B cell (primary cell): ENCODE data around the gene SPRYD3. TPM values are rescaled to one million over a fixed set of nuclear protein-coding genes. Genes with fewer than 3 reads are reported as not detected.

Experiments
- ATAC-seq: fragments of 200-7000 bp; cut with Tn5 transposase; one replicate; pipeline ENCODE4 v1.10.0; 2021; ENCODE audit warnings: low read depth, mild to moderate bottlenecking, moderate number of reproducible peaks, moderate library complexity
- CTCF ChIA-PET: fragments of 350-600 bp; sonication (Branson Sonifier 250); formaldehyde crosslinking; loops from one replicate; lab custom pipeline; 2021; ENCODE audit warnings: antibody characterized with exemption, inconsistent platforms; lab: Charles Lee
- POLR2A ChIA-PET: fragments of 350-600 bp; sonication (Branson Sonifier 250); formaldehyde crosslinking; loops from one replicate; lab custom pipeline; 2021; ENCODE audit warnings: antibody characterized with exemption; lab: Charles Lee
- DNase-seq: peaks from one replicate; pipeline ENCODE4 v3.0.0; 2013
- H2AFZ ChIP-seq: 2 replicates; pipeline ENCODE4 v1.6.1; 2012; ENCODE audit warnings: mild to moderate bottlenecking, low read depth, low read length; ENCODE audit not compliant: insufficient read depth, poor library complexity, severe bottlenecking
- H3K27ac ChIP-seq, 2 donors: 1 replicate in 1 of 2; 2 replicates in 1 of 2; pipeline ENCODE4 v1.5.1; 2012 to 2013; ENCODE audit warnings: low read length in 2 of 2, mild to moderate bottlenecking in 2 of 2, moderate library complexity in 1 of 2
- H3K27me3 ChIP-seq, 4 experiments: fragments of 200-600 bp in 1 of 4; sonication (generic) in 1 of 4; replicated peaks in 1 of 4; 1 replicate in 2 of 4; 2 replicates in 2 of 4; pipeline versions ENCODE4 v1.6.1 to v1.7.0; 2013 to 2016; ENCODE audit warnings: low read length in 3 of 4, mild to moderate bottlenecking in 2 of 4, mixed read lengths in 1 of 4, moderate library complexity in 1 of 4; ENCODE audit not compliant: insufficient read depth in 4 of 4, control insufficient read depth in 3 of 4; ENCODE audit errors: control extremely low read depth in 1 of 4
- H3K36me3 ChIP-seq, 2 experiments: replicated peaks in 1 of 2; 1 replicate in 1 of 2; 2 replicates in 1 of 2; pipeline versions ENCODE4 v1.6.1 to v1.7.1; 2013; ENCODE audit warnings: low read length in 1 of 2; ENCODE audit not compliant: insufficient read depth in 2 of 2, control insufficient read depth in 1 of 2; ENCODE audit errors: control extremely low read depth in 1 of 2, extremely low read depth in 1 of 2
- H3K4me1 ChIP-seq, 2 donors: fragments of 200-600 bp in 1 of 2; sonication (generic) in 1 of 2; 1 replicate in 1 of 2; 2 replicates in 1 of 2; pipeline versions ENCODE4 v1.5.1 to v1.6.1; 2013 to 2017; ENCODE audit warnings: low read length in 2 of 2; ENCODE audit not compliant: control insufficient read depth in 2 of 2, insufficient read depth in 2 of 2
- H3K4me2 ChIP-seq: replicated peaks from 2 replicates; pipeline ENCODE3; 2012; ENCODE audit warnings: mild to moderate bottlenecking, low read depth, low read length; ENCODE audit not compliant: poor library complexity, severe bottlenecking
- H3K4me3 ChIP-seq, 5 experiments: fragments of 200-600 bp in 1 of 5; sonication (generic) in 1 of 5; 1 replicate in 3 of 5; 2 replicates in 2 of 5; pipeline versions ENCODE4 v1.5.1 to v1.7.0; 2011 to 2016; ENCODE audit warnings: low read length in 4 of 5, mild to moderate bottlenecking in 4 of 5, low read depth in 2 of 5, control low read depth in 1 of 5, moderate library complexity in 1 of 5; ENCODE audit not compliant: insufficient read depth in 1 of 5; ENCODE audit errors: control extremely low read depth in 1 of 5, extremely low read depth in 1 of 5
- H3K79me2 ChIP-seq: fragments of 200-600 bp; sonication (generic); one replicate; pipeline ENCODE4 v1.6.0; 2016; ENCODE audit warnings: low read length; ENCODE audit not compliant: control insufficient read depth, insufficient read depth
- H3K9ac ChIP-seq: fragments of 200-600 bp; sonication (generic); 2 replicates; pipeline ENCODE4 v1.6.1; 2017; ENCODE audit warnings: mild to moderate bottlenecking, low read length, moderate library complexity
- H3K9me3 ChIP-seq, 3 donors: one replicate each; pipeline versions ENCODE4 v1.6.1 to v1.7.1; 2013; ENCODE audit warnings: low read length in 2 of 3; ENCODE audit not compliant: control insufficient read depth in 2 of 3, insufficient read depth in 1 of 3; ENCODE audit errors: control extremely low read depth in 1 of 3
- H4K20me1 ChIP-seq: 2 replicates; pipeline ENCODE4 v1.6.0; 2012; ENCODE audit warnings: mild to moderate bottlenecking, low read length; ENCODE audit not compliant: insufficient read depth, control insufficient read depth, poor library complexity, severe bottlenecking
- H3K27ac Mint-ChIP-seq: one replicate; pipeline ENCODE4 v1.8.0; 2021; ENCODE audit warnings: mixed read lengths
- H3K27me3 Mint-ChIP-seq: one replicate; pipeline ENCODE4 v1.8.0; 2021; ENCODE audit warnings: mixed read lengths
- H3K4me1 Mint-ChIP-seq: one replicate; pipeline ENCODE4 v1.8.0; 2021; ENCODE audit warnings: mixed read lengths
- H3K4me3 Mint-ChIP-seq: one replicate; pipeline ENCODE4 v1.8.0; 2021; ENCODE audit warnings: mixed read lengths
- H3K9me3 Mint-ChIP-seq: one replicate; pipeline ENCODE4 v1.8.0; 2022; ENCODE audit warnings: mixed read lengths; ENCODE audit not compliant: insufficient read depth
- EZH2 ChIP-seq: IDR thresholded peaks from 2 replicates; pipeline ENCODE4 v1.6.1; 2012; ENCODE audit warnings: borderline replicate concordance, low read depth, mild to moderate bottlenecking, moderate library complexity, low read length; ENCODE audit not compliant: insufficient read depth, poor library complexity, severe bottlenecking
- WGBS: methylation state at CpG from one replicate; pipeline ENCODE4 v1.1.5; 2013; ENCODE audit warnings: missing lambda C conversion rate; ENCODE audit not compliant: insufficient coverage; 5-methylcytosine and 5-hydroxymethylcytosine counted together
- intact Hi-C: fragments of 100-400 bp; cut with micrococcal nuclease; formaldehyde crosslinking; loops from one replicate; pipeline ENCODE4 v1.10.0; 2022
- polyA plus RNA-seq: library from polyadenylated mRNA; depleted of rRNA; stranded (reverse); fragments of >200 nt; gene quantifications from 2 replicates; pipeline ENCODE4 v1.2.3, GENCODE V29; 2012
- total RNA-seq, 2 donors: library from RNA; stranded (reverse); fragments of 120-200 nt in 1 of 2; gene quantifications; 1 replicate in 1 of 2; 2 replicates in 1 of 2; pipeline versions ENCODE4 v1.2.3 to v1.2.4, GENCODE V29; 2013 to 2022
- TF ChIP-seq, protein P1 (sequence below): fragments of 200-600 bp; IDR thresholded peaks from one replicate; pipeline ENCODE4 v1.8.0; 2022; ENCODE audit warnings: antibody characterized with exemption, mild to moderate bottlenecking

The SPRYD3 gene
- total and polyA plus RNA-seq, 2 donors (not counting 1 experiment from before 2014, with no cell fraction given), result 15.9 to 43.3 TPM

DNA sequence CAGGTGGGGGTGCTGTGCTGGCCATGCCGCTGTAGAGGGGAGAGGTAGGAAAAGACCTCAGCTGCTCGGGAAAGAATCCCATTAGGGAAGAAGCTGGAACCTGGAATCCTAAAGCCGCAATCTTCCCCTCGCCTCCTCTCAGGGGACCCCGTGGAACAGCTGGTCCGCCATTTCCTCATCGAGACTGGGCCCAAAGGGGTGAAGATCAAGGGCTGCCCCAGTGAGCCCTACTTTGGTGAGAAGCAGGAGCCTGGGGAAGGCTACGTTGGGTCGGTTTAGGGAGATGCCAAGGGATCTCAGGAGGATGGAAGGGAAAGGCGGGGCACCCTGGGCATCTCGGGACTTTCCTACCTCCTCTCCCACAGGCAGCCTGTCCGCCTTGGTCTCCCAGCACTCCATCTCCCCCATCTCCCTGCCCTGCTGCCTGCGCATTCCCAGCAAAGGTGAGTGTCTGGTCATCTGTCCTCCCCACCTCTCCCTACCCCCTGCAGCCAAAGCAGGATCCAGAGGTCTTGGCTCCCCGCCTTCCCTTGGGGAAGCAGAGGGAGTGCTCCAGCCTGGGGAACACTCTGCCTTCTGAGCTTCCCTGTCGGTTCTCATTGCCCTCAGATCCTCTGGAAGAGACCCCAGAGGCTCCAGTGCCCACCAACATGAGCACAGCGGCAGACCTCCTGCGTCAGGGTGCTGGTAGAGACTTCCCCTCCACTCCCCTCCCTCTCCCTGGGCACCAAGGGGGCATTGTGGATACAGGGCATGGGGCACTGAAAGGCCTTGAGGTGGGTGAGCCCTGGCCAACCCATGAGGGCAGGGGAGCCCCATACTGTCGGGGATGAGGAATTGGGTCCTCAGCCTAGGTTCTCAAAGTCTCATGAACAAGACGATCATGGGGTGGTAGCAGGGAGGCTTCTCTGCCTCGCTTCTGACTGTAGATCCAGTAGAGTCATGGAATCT, 16.9 kb downstream of the SPRYD3 start:
- Histone ChIP-seq H3K9ac (no peak overlapping the region), H3K4me3 (no peak overlapping the region), H4K20me1 (peaks cover 20% of the 10 kb centered on the region), H3K79me2 (no peaks in the 10 kb centered on the region), H3K27ac (no peak overlapping the region), H3K27me3 (peaks cover 0 to 10% (median 0%) of the 10 kb centered on the region in 4 experiments), H3K4me1 (no peaks in the 10 kb centered on the region), H3K4me2 (no peak overlapping the region), H2AFZ (no peak overlapping the region), H3K9me3 (peaks cover 0 to 3% (median 0%) of the 10 kb centered on the region in 3 donors), H3K36me3 (peaks cover 0 to 28% of the 10 kb centered on the region in 2 experiments)
- no peaks in the 10 kb centered on the region for H3K27me3 Mint-ChIP-seq
- H3K9me3 Mint-ChIP-seq, result no peaks in the 10 kb centered on the region
- WGBS, result 83% methylated on average over 15 of the region's 20 CpGs
- TF ChIP-seq, protein P1, sequence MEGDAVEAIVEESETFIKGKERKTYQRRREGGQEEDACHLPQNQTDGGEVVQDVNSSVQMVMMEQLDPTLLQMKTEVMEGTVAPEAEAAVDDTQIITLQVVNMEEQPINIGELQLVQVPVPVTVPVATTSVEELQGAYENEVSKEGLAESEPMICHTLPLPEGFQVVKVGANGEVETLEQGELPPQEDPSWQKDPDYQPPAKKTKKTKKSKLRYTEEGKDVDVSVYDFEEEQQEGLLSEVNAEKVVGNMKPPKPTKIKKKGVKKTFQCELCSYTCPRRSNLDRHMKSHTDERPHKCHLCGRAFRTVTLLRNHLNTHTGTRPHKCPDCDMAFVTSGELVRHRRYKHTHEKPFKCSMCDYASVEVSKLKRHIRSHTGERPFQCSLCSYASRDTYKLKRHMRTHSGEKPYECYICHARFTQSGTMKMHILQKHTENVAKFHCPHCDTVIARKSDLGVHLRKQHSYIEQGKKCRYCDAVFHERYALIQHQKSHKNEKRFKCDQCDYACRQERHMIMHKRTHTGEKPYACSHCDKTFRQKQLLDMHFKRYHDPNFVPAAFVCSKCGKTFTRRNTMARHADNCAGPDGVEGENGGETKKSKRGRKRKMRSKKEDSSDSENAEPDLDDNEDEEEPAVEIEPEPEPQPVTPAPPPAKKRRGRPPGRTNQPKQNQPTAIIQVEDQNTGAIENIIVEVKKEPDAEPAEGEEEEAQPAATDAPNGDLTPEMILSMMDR, result no peak
- TF ChIP-seq EZH2, result no peak
- CTCF ChIA-PET, result interaction anchor here (0.6 to 14.1 kb wide), 5 partner anchors 7 to 58 kb away, joined by 3 to 344 read pairs (median 59); partner anchors contain the start of genes IGFBP6, SOAT2 and SPRYD3
- intact Hi-C loops, result no loop called here
- POLR2A ChIA-PET, result interaction anchor here (0.6 kb wide), 1 partner anchor 22 kb away, joined by 3 read pairs; no protein-coding TSS in a partner anchor
- H3K4me3 Mint-ChIP-seq, result no peak overlapping the region
- DNase-seq (no peak), ATAC-seq (no peak)
- no peak overlapping the region for H3K27ac Mint-ChIP-seq
- H3K4me1 Mint-ChIP-seq, result peaks cover 4% of the 10 kb centered on the region
